ENCODE measurements around the gene CLRN2.
"Not testable (repeated sequence)": the region's sequence is repeated elsewhere in the genome, so short reads cannot be mapped to it uniquely, and the experiment has no call there.

The CLRN2 gene

GRCh38 chr4:17504081-17504480 lies 10.9 kb upstream of the CLRN2 start:
- DNase-seq (ENCODE audit: low read depth, low spot score), result no peak

GRCh38 chr4:17510582-17510981 lies 4.4 kb upstream of the CLRN2 start:
- DNase-seq (ENCODE audit: low read depth, low spot score), result no peak

GRCh38 chr4:17511051-17511450 lies 3.9 kb upstream of the CLRN2 start:
- DNase-seq (ENCODE audit: low read depth, low spot score), result no peak

GRCh38 chr4:17511509-17511949 lies 3.4 kb upstream of the CLRN2 start:
- peak; percentile 42 for DNase-seq (ENCODE audit: low read depth, low spot score)

- peak; percentile 48 for DNase-seq (ENCODE audit: low read depth, low spot score)
Measured at GRCh38 chr4:17511950-17512795, 2.8 kb upstream of the CLRN2 start, which contains the start of gene QDPR. QDPR (minus strand) TSS chr4:17512090; CDS start chr4:17512054, 36 bp downstream.

- DNase-seq (ENCODE audit: low read depth, low spot score), result no peak
Measured at GRCh38 chr4:17512973-17513665, 1.8 kb upstream of the CLRN2 start.

GRCh38 chr4:17515445-17516407 lies 761 bp downstream of the CLRN2 start:
- no peak for DNase-seq (ENCODE audit: low read depth, low spot score)

- no peak for DNase-seq (ENCODE audit: low read depth, low spot score)
Measured at GRCh38 chr4:17516980-17517379, 2.0 kb downstream of the CLRN2 start.

- no peak for DNase-seq (ENCODE audit: low read depth, low spot score)
Measured at GRCh38 chr4:17517664-17518063, 2.7 kb downstream of the CLRN2 start.

GRCh38 chr4:17521595-17521994 lies 6.6 kb downstream of the CLRN2 start:
- no peak for DNase-seq (ENCODE audit: low read depth, low spot score)

- no peak for DNase-seq (ENCODE audit: low read depth, low spot score)
Measured at GRCh38 chr4:17523662-17524061, 8.7 kb downstream of the CLRN2 start.

- no peak for DNase-seq (ENCODE audit: low read depth, low spot score)
Measured at GRCh38 chr4:17526695-17527477, 11.9 kb downstream of the CLRN2 start.

GRCh38 chr4:17528551-17529165 lies 13.7 kb downstream of the CLRN2 start:
- DNase-seq (ENCODE audit: low read depth, low spot score), result no peak

GRCh38 chr4:17531538-17532285 lies 16.7 kb downstream of the CLRN2 start:
- DNase-seq (ENCODE audit: low read depth, low spot score), result no peak

- DNase-seq (ENCODE audit: low read depth, low spot score), result no peak
Measured at GRCh38 chr4:17534705-17535104, 19.7 kb downstream of the CLRN2 start.

GRCh38 chr4:17535242-17535641 lies 20.3 kb downstream of the CLRN2 start:
- no peak for DNase-seq (ENCODE audit: low read depth, low spot score)

- DNase-seq (ENCODE audit: low read depth, low spot score), result no peak
Measured at GRCh38 chr4:17535906-17536305, 20.9 kb downstream of the CLRN2 start.

GRCh38 chr4:17537060-17537459 lies 22.1 kb downstream of the CLRN2 start:
- not testable (repeated sequence) for DNase-seq (ENCODE audit: low read depth, low spot score)

- DNase-seq (ENCODE audit: low read depth, low spot score), result no peak
Measured at GRCh38 chr4:17544205-17544604, 29.2 kb downstream of the CLRN2 start.

GRCh38 chr4:17544831-17545234 lies 29.9 kb downstream of the CLRN2 start:
- no peak for DNase-seq (ENCODE audit: low read depth, low spot score)

All from activated naive CD8-positive, alpha-beta T cell treated with anti-CD3 and anti-CD28 coated beads, Interleukin-2, amount 50 U/mL, for 16 hours (primary cell).